IPS DF 6.9 (cell line): Measurements from ENCODE around the gene SCARB1.

Experiments
- DNase-seq: peaks from one replicate; pipeline ENCODE4 v3.0.0-alpha.2; 2013; ENCODE audit warnings: low read depth, low spot score
- H3K27ac ChIP-seq: one replicate; pipeline ENCODE4 v1.5.1; 2013; ENCODE audit warnings: low read length, control low read depth
- H3K27me3 ChIP-seq: 2 replicates; pipeline ENCODE4 v1.6.1; 2013; ENCODE audit warnings: mild to moderate bottlenecking, low read length; ENCODE audit not compliant: control insufficient read depth, insufficient read depth
- H3K36me3 ChIP-seq: 2 replicates; pipeline ENCODE4 v1.6.1; 2013; ENCODE audit warnings: low read length; ENCODE audit not compliant: control insufficient read depth, insufficient read depth
- H3K4me1 ChIP-seq: 2 replicates; pipeline ENCODE4 v1.6.1; 2013; ENCODE audit warnings: low read length; ENCODE audit not compliant: control insufficient read depth, insufficient read depth
- H3K4me3 ChIP-seq: 2 replicates; pipeline ENCODE4 v1.5.1; 2013; ENCODE audit warnings: mild to moderate bottlenecking, low read length
- H3K9me3 ChIP-seq: 2 replicates; pipeline ENCODE4 v1.6.1; 2013; ENCODE audit warnings: low read length, inconsistent platforms; ENCODE audit not compliant: control insufficient read depth, insufficient read depth
- WGBS: extraction: QIAGEN DNeasy Blood & Tissue Kit; methylation state at CpG from one replicate; pipeline ENCODE4 v1.1.7; 2013; ENCODE audit warnings: mixed read lengths, missing lambda C conversion rate; ENCODE audit not compliant: insufficient read length, insufficient coverage; 5-methylcytosine and 5-hydroxymethylcytosine counted together

Gene SCARB1

GRCh38 chr12:124837958-124838803 lies 25.5 kb downstream of the SCARB1 start:
- no peaks in the 10 kb centered on the region for H3K36me3 ChIP-seq
- WGBS: no CpG with 5 or more reads among the region's 16 CpGs
- no peaks in the 10 kb centered on the region for H3K9me3 ChIP-seq
- no peak for DNase-seq
- no peak overlapping the region for H3K4me3 ChIP-seq
- H3K4me1 ChIP-seq: peaks cover 5% of the 10 kb centered on the region
- no peak overlapping the region for H3K27ac ChIP-seq
- H3K27me3 ChIP-seq: no peaks in the 10 kb centered on the region

DNA sequence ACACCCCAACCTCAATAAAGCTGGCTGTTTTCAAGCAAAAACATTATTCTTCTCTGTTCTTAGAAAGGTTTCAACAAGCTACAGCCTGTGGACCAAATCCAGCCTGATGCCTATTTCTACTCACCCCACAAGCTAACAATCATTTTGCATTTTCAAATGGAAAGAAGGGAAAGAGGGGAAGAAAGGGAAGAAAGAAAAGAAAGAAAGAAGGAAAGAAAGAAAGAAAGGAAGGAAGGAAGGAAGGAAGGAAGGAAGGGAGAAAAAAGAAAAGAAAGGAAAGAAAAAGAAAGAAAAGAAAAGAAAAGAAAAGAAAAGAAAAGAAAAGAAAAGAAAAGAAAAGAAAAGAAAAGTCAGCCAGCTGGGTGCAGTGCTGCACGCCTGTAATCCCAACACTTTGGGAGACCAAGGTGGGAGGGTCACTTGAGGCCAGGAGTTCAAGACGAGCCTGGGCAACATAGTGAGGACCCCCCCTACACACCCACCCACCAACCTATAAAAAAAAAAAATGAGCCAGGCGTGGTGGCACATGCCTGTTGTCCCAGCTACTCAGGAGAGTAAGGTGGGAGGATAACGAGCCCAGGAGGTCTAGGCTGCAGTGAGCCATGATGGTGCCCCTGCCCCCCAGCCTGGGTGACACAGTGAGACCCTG lies 26.3 kb downstream of the SCARB1 start:
- Histone ChIP-seq H3K36me3 (no peaks in the 10 kb centered on the region), H3K27ac (no peak overlapping the region), H3K4me1 (peaks cover 5% of the 10 kb centered on the region), H3K4me3 (no peak overlapping the region), H3K27me3 (no peaks in the 10 kb centered on the region), H3K9me3 (no peaks in the 10 kb centered on the region)
- no peak for DNase-seq
- WGBS: no CpG with 5 or more reads among the region's 4 CpGs

GRCh38 chr12:124836759-124837158 lies 26.9 kb downstream of the SCARB1 start:
- H3K36me3 ChIP-seq: no peaks in the 10 kb centered on the region
- H3K4me1 ChIP-seq: peaks cover 5% of the 10 kb centered on the region
- no peaks in the 10 kb centered on the region for H3K27me3 ChIP-seq
- WGBS: no CpG with 5 or more reads among the region's 6 CpGs
- H3K9me3 ChIP-seq: no peaks in the 10 kb centered on the region
- DNase-seq: no peak
- no peak overlapping the region for H3K27ac ChIP-seq
- no peak overlapping the region for H3K4me3 ChIP-seq

DNA sequence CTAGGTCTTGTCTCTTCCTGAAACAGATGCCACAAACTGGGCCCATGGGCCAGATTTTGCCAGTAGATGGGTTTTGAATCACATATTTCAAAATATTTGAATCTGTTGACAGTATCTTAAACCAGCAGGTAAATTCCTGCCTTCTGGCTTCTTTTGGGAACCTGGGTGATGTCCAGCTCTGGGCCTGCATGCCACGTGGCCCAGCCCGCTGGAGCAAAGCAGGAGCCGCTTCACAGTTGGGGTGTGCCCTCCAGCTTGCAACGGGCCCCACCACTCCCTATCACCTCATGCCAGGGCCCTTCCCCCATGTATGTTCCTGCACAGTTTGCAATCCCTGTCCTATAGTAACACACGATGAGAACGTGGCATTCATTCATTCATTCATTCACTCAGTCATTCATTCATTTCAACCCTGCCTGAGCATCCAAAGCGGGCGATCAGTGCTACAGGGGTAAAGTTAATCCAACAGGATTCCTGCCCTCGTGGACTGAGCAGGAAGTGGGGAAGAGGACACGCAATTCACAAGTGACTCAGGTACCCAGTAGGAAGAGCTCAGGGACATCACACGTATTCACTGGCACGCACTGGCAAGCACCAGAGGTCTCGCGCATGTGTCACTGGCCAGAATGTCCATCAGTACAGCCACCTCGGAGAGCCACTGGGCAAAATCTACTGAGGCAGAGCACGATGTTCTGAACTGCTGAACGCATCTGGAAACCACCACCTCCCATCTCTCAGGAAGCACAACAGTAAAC lies 27.8 kb downstream of the SCARB1 start:
- DNase-seq: no peak
- Histone ChIP-seq H3K4me1 (peaks cover 5% of the 10 kb centered on the region), H3K36me3 (no peaks in the 10 kb centered on the region), H3K27me3 (no peaks in the 10 kb centered on the region), H3K9me3 (no peaks in the 10 kb centered on the region), H3K4me3 (no peak overlapping the region), H3K27ac (no peak overlapping the region)
- WGBS: no CpG with 5 or more reads among the region's 17 CpGs

DNA sequence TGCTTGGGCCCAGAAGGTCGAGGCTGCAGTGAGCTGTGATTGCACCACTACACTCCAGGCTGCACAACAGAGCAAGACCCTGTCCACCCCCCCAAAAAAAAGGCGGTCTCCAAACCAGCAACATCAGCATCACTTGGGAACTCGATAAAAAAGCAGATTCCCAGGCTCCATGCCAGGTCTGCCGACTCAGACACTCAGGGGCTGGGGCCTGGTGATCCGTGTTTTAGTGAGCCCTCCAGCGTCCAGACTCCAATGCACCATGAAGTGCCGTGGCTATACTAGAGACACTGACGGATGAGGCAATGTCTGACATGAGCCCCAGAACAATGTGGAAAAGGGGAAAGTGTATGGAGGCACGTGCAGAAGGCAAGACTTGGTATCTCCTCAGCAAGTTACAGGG lies 28.8 kb downstream of the SCARB1 start:
- H3K4me1 ChIP-seq: peaks cover 5% of the 10 kb centered on the region
- no peaks in the 10 kb centered on the region for H3K27me3 ChIP-seq
- no peak overlapping the region for H3K27ac ChIP-seq
- no peaks in the 10 kb centered on the region for H3K36me3 ChIP-seq
- H3K9me3 ChIP-seq: no peaks in the 10 kb centered on the region
- no peak overlapping the region for H3K4me3 ChIP-seq
- no CpG with 5 or more reads among the region's 9 CpGs for WGBS
- no peak for DNase-seq

- peak; percentile 76 for DNase-seq
- Histone ChIP-seq H3K27me3 (no peaks in the 10 kb centered on the region), H3K9me3 (no peaks in the 10 kb centered on the region), H3K4me1 (peaks cover 5% of the 10 kb centered on the region), H3K4me3 (no peak overlapping the region), H3K27ac (no peak overlapping the region), H3K36me3 (no peaks in the 10 kb centered on the region)
- WGBS: no CpG with 5 or more reads among the region's 18 CpGs
These were observed 30.0 kb downstream of the SCARB1 start for GRCh38 chr12:124833693-124834122.

DNA sequence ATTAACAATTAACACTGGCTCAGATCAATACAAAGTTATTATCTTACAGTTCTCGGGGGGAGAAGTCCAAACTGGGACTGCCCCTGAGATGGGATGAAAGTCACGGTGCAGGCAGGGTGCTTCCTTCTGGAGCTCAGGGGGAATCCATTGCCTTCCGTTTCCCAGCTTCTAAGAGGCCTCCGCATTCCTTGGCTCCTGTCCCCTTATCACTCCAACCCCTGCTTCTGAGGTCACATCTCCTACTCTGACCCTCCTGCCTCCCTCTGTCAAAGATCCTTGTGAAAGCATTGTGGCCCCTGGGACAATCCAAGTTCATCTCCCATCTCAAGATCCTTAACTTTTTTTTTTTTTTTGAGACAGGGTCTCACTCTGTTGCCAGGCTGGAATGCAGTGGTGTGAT lies 30.8 kb downstream of the SCARB1 start:
- H3K4me3 ChIP-seq: no peak overlapping the region
- no peak for DNase-seq
- H3K9me3 ChIP-seq: no peaks in the 10 kb centered on the region
- no peak overlapping the region for H3K27ac ChIP-seq
- no peaks in the 10 kb centered on the region for H3K36me3 ChIP-seq
- no peaks in the 10 kb centered on the region for H3K27me3 ChIP-seq
- H3K4me1 ChIP-seq: peaks cover 1% of the 10 kb centered on the region; the same call in 1 of the 2 replicates
- WGBS: no CpG with 5 or more reads among the region's 4 CpGs

GRCh38 chr12:124831590-124831989 lies 32.1 kb downstream of the SCARB1 start:
- WGBS: no CpG with 5 or more reads among the region's 8 CpGs
- Histone ChIP-seq H3K4me3 (no peak overlapping the region), H3K27me3 (no peaks in the 10 kb centered on the region), H3K9me3 (no peaks in the 10 kb centered on the region), H3K4me1 (0 out of 2 replicates have a peak, but pooled peaks cover 1% of the 10 kb centered on the region), H3K36me3 (no peaks in the 10 kb centered on the region), H3K27ac (no peak overlapping the region)
- no peak for DNase-seq

DNA sequence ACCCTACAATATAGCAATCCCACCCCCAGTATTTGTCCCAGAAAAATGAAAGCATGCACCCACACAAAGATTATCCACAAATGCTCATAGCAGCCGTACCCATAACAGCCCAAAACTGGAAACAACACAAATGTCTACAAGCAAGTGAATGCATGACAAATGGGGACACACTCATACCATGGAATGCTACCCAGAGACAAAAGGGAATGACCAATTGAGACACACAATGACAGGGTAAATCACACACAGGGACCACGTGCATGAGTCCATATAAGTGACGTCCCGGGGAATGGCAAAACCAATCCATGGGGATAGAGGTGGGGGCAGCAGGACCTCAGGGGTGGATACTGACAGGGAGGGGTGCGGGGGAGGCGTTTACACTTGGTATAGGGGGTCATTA lies 33.4 kb downstream of the SCARB1 start:
- Histone ChIP-seq H3K4me3 (no peak overlapping the region), H3K27me3 (no peaks in the 10 kb centered on the region), H3K4me1 (no peaks in the 10 kb centered on the region), H3K36me3 (no peaks in the 10 kb centered on the region), H3K27ac (no peak overlapping the region), H3K9me3 (no peaks in the 10 kb centered on the region)
- DNase-seq: no peak
- no CpG with 5 or more reads among the region's 6 CpGs for WGBS

GRCh38 chr12:124829708-124830304 lies 33.9 kb downstream of the SCARB1 start:
- no peaks in the 10 kb centered on the region for H3K27me3 ChIP-seq
- no CpG with 5 or more reads among the region's 4 CpGs for WGBS
- H3K9me3 ChIP-seq: no peaks in the 10 kb centered on the region
- no peak overlapping the region for H3K4me3 ChIP-seq
- H3K4me1 ChIP-seq: no peaks in the 10 kb centered on the region
- no peaks in the 10 kb centered on the region for H3K36me3 ChIP-seq
- no peak overlapping the region for H3K27ac ChIP-seq
- no peak for DNase-seq
